ENCODE measurements around the gene SRSF8. TPM values are rescaled to one million over a fixed set of nuclear protein-coding genes. Genes with fewer than 3 reads are reported as not detected.
A peak's percentile ranks its signal among the peaks of the same experiment; 100 is the strongest.

The SRSF8 gene
- total RNA-seq, 4 donors from 2014 or later, result 28.5 to 37.8 (median 33.3) TPM

GRCh38 chr11:95091663-95092180, 25.0 kb downstream of the SRSF8 start:
- intact Hi-C loops (cut with DNase I; ENCODE audit: low total_unique reads), result no loop called here
- Histone ChIP-seq H3K4me1 (peaks cover 12 to 58% (median 34%) of the 10 kb centered on the region in 4 donors), H3K27me3 (no peaks in the 10 kb centered on the region), H3K36me3 (no peaks in the 10 kb centered on the region), H3K27ac (peak overlapping the region; percentile 78 to 98 (median 98)), H3K4me3 (no peak overlapping the region), H3K9me3 (no peaks in the 10 kb centered on the region)
- in situ Hi-C loops (cut with MboI; ENCODE audit: low pct_ligation_motif_present in 1 of 4, low pct_unique_long_range_greater_than_20kb in 1 of 4, low sequenced_read_pairs in 3 of 4), result no loop called here
- TF ChIP-seq POLR2AphosphoS5 (IDR thresholded peaks at IDR 0.05), result peak in 1 of 3 donors; percentile 52
- no peak for TF ChIP-seq EP300 (IDR thresholded peaks at IDR 0.05; ENCODE audit: low read depth)
- TF ChIP-seq POLR2A (IDR thresholded peaks at IDR 0.05), result peak; percentile 33
- DNase-seq, result no peak

- H3K4me1 ChIP-seq, result peaks cover 12 to 58% (median 34%) of the 10 kb centered on the region in 4 donors
- peak in 1 of 3 donors; percentile 53 for TF ChIP-seq POLR2AphosphoS5 (IDR thresholded peaks at IDR 0.05)
- no peak for TF ChIP-seq EP300 (IDR thresholded peaks at IDR 0.05; ENCODE audit: low read depth)
- no peak for TF ChIP-seq POLR2A (IDR thresholded peaks at IDR 0.05)
- TF ChIP-seq CTCF (IDR thresholded peaks at IDR 0.05), result peak; percentile 41 to 81 (median 53)
- intact Hi-C loops (cut with DNase I; ENCODE audit: low total_unique reads) (no loop called here), in situ Hi-C loops (cut with MboI; ENCODE audit: low pct_ligation_motif_present in 1 of 4, low pct_unique_long_range_greater_than_20kb in 1 of 4, low sequenced_read_pairs in 3 of 4) (no loop called here)
- no peaks in the 10 kb centered on the region for H3K9me3 ChIP-seq
- peak overlapping the region; percentile 78 to 98 (median 98) for H3K27ac ChIP-seq
- DNase-seq, result peak; percentile 78
- no peak overlapping the region for H3K4me3 ChIP-seq
- no peaks in the 10 kb centered on the region for H3K27me3 ChIP-seq
- no peaks in the 10 kb centered on the region for H3K36me3 ChIP-seq
- 0 to 42% methylated on average over 1 to 5 of the region's 5 CpGs for WGBS, 2 donors (ENCODE audit: low coverage in 1 of 2)
Measured at GRCh38 chr11:95092549-95093324, 26.0 kb downstream of the SRSF8 start.

GRCh38 chr11:95093548-95093947, 26.8 kb downstream of the SRSF8 start:
- WGBS, 2 donors (ENCODE audit: low coverage in 1 of 2), result 69 to 94% methylated on average over 2 to 3 of the region's 3 CpGs
- Histone ChIP-seq H3K4me3 (no peak overlapping the region), H3K36me3 (no peaks in the 10 kb centered on the region), H3K27me3 (no peaks in the 10 kb centered on the region), H3K4me1 (peaks cover 12 to 66% (median 39%) of the 10 kb centered on the region in 4 donors), H3K27ac (peak overlapping the region; percentile 78 to 98 (median 98)), H3K9me3 (no peaks in the 10 kb centered on the region)
- intact Hi-C loops (cut with DNase I; ENCODE audit: low total_unique reads), result no loop called here
- in situ Hi-C loops (cut with MboI; ENCODE audit: low pct_ligation_motif_present in 1 of 4, low pct_unique_long_range_greater_than_20kb in 1 of 4, low sequenced_read_pairs in 3 of 4), result no loop called here
- DNase-seq, result no peak
- TF ChIP-seq POLR2A (IDR thresholded peaks at IDR 0.05) (no peak), CTCF (IDR thresholded peaks at IDR 0.05) (no peak), POLR2AphosphoS5 (IDR thresholded peaks at IDR 0.05) (no peak), EP300 (IDR thresholded peaks at IDR 0.05; ENCODE audit: low read depth) (no peak)

- no peaks in the 10 kb centered on the region for H3K36me3 ChIP-seq
- in situ Hi-C loops (cut with MboI; ENCODE audit: low pct_ligation_motif_present in 1 of 4, low pct_unique_long_range_greater_than_20kb in 1 of 4, low sequenced_read_pairs in 3 of 4) (no loop called here), intact Hi-C loops (cut with DNase I; ENCODE audit: low total_unique reads) (no loop called here)
- no peak overlapping the region for H3K27ac ChIP-seq
- 41 to 51% methylated on average over 4 of the region's 4 CpGs for WGBS, 2 donors (ENCODE audit: low coverage in 1 of 2)
- H3K9me3 ChIP-seq, result no peaks in the 10 kb centered on the region
- peaks cover 11 to 73% (median 46%) of the 10 kb centered on the region in 4 donors for H3K4me1 ChIP-seq
- H3K27me3 ChIP-seq, result no peaks in the 10 kb centered on the region
- no peak for DNase-seq
- H3K4me3 ChIP-seq, result no peak overlapping the region
- TF ChIP-seq EP300 (IDR thresholded peaks at IDR 0.05; ENCODE audit: low read depth), result no peak
- TF ChIP-seq POLR2A (IDR thresholded peaks at IDR 0.05), result no peak
- TF ChIP-seq POLR2AphosphoS5 (IDR thresholded peaks at IDR 0.05), result no peak
- no peak for TF ChIP-seq CTCF (IDR thresholded peaks at IDR 0.05)
Measured at GRCh38 chr11:95095858-95096587, 29.3 kb downstream of the SRSF8 start.

Measured in transverse colon (tissue), 4 donors.